ENCODE data around the gene MT1B.

DNA sequence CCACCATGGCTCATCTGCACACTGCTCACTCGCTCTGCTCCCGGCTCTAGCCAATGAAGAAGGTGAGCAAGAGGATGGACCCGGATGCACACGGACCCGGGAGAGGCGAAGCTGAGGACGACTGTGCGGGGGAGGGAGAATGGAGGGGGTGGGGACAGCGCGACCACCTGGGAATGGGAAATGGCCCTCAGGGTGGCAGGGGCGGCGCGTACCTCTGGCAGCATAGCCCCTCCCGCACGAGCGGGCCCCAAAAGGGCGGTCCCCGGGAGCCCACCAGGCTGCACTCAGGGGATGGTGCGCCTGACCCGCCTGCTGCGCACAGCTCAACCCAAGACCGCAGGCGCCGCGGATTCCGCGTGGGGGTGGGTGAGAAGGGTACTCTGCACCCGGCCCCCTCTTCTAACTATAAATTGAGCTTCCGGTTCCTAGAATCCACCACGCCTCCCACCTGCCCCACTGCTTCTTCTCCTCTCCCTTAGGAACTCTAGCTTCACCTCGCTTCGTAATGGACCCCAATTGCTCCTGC, 24.1 kb downstream of the MT1B start:
- TF ChIP-seq, protein P1, sequence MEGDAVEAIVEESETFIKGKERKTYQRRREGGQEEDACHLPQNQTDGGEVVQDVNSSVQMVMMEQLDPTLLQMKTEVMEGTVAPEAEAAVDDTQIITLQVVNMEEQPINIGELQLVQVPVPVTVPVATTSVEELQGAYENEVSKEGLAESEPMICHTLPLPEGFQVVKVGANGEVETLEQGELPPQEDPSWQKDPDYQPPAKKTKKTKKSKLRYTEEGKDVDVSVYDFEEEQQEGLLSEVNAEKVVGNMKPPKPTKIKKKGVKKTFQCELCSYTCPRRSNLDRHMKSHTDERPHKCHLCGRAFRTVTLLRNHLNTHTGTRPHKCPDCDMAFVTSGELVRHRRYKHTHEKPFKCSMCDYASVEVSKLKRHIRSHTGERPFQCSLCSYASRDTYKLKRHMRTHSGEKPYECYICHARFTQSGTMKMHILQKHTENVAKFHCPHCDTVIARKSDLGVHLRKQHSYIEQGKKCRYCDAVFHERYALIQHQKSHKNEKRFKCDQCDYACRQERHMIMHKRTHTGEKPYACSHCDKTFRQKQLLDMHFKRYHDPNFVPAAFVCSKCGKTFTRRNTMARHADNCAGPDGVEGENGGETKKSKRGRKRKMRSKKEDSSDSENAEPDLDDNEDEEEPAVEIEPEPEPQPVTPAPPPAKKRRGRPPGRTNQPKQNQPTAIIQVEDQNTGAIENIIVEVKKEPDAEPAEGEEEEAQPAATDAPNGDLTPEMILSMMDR (conservative IDR thresholded peaks at IDR 0.05; ENCODE audit: low read length), result no peak
- TF ChIP-seq EZH2phosphoT487 (IDR thresholded peaks at IDR 0.05; ENCODE audit: borderline replicate concordance, low read depth, low read length), result no peak

Measured in OCI-LY7 (cell line).